Measurements from ENCODE around the gene PUSL1.

PUSL1 gene

GRCh38 chr1:1332774-1333480 lies 24.5 kb downstream of the PUSL1 start:
- no peak overlapping the region for H3K4me3 ChIP-seq (ENCODE audit: insufficient read depth, low read depth, low read length)
- no peaks in the 10 kb centered on the region for H3K4me1 ChIP-seq (ENCODE audit: control insufficient read depth, insufficient read depth, low read length)
- WGBS, 2 experiments, result 92 to 94% methylated on average over 48 of the region's 48 CpGs
- no peaks in the 10 kb centered on the region for H3K27me3 ChIP-seq (ENCODE audit: control insufficient read depth, insufficient read depth, low read length, poor library complexity, severe bottlenecking)
- H3K9me3 ChIP-seq (ENCODE audit: control insufficient read depth, low read length), result no peaks in the 10 kb centered on the region
- H3K36me3 ChIP-seq (ENCODE audit: control insufficient read depth, insufficient read depth, low read length), result no peaks in the 10 kb centered on the region
- H3K27ac ChIP-seq (ENCODE audit: insufficient read depth, low read depth, low read length, poor library complexity, severe bottlenecking), result no peak overlapping the region

GRCh38 chr1:1333551-1334241 lies 25.3 kb downstream of the PUSL1 start:
- H3K4me1 ChIP-seq (ENCODE audit: control insufficient read depth, insufficient read depth, low read length), result no peaks in the 10 kb centered on the region
- no peak overlapping the region for H3K4me3 ChIP-seq (ENCODE audit: insufficient read depth, low read depth, low read length)
- H3K36me3 ChIP-seq (ENCODE audit: control insufficient read depth, insufficient read depth, low read length), result no peaks in the 10 kb centered on the region
- 93 to 94% methylated on average over 36 of the region's 36 CpGs for WGBS, 2 experiments
- H3K27me3 ChIP-seq (ENCODE audit: control insufficient read depth, insufficient read depth, low read length, poor library complexity, severe bottlenecking), result no peaks in the 10 kb centered on the region
- H3K9me3 ChIP-seq (ENCODE audit: control insufficient read depth, low read length), result no peaks in the 10 kb centered on the region
- no peak overlapping the region for H3K27ac ChIP-seq (ENCODE audit: insufficient read depth, low read depth, low read length, poor library complexity, severe bottlenecking)

- Histone ChIP-seq H3K27ac (ENCODE audit: insufficient read depth, low read depth, low read length, poor library complexity, severe bottlenecking) (no peak overlapping the region), H3K4me3 (ENCODE audit: insufficient read depth, low read depth, low read length) (no peak overlapping the region), H3K36me3 (ENCODE audit: control insufficient read depth, insufficient read depth, low read length) (no peaks in the 10 kb centered on the region), H3K4me1 (ENCODE audit: control insufficient read depth, insufficient read depth, low read length) (no peaks in the 10 kb centered on the region), H3K9me3 (ENCODE audit: control insufficient read depth, low read length) (no peaks in the 10 kb centered on the region), H3K27me3 (ENCODE audit: control insufficient read depth, insufficient read depth, low read length, poor library complexity, severe bottlenecking) (no peaks in the 10 kb centered on the region)
- 57 to 60% methylated on average over 11 of the region's 11 CpGs for WGBS, 2 experiments
Measured at GRCh38 chr1:1334835-1335234, 26.4 kb downstream of the PUSL1 start.

- no peaks in the 10 kb centered on the region for H3K9me3 ChIP-seq (ENCODE audit: control insufficient read depth, low read length)
- H3K36me3 ChIP-seq (ENCODE audit: control insufficient read depth, insufficient read depth, low read length), result no peaks in the 10 kb centered on the region
- no peak overlapping the region for H3K4me3 ChIP-seq (ENCODE audit: insufficient read depth, low read depth, low read length)
- H3K27me3 ChIP-seq (ENCODE audit: control insufficient read depth, insufficient read depth, low read length, poor library complexity, severe bottlenecking), result no peaks in the 10 kb centered on the region
- no peaks in the 10 kb centered on the region for H3K4me1 ChIP-seq (ENCODE audit: control insufficient read depth, insufficient read depth, low read length)
- 93 to 94% methylated on average over 16 of the region's 16 CpGs for WGBS, 2 experiments
- H3K27ac ChIP-seq (ENCODE audit: insufficient read depth, low read depth, low read length, poor library complexity, severe bottlenecking), result no peak overlapping the region
Measured at GRCh38 chr1:1335283-1335682, 26.9 kb downstream of the PUSL1 start.

- no peaks in the 10 kb centered on the region for H3K27me3 ChIP-seq (ENCODE audit: control insufficient read depth, insufficient read depth, low read length, poor library complexity, severe bottlenecking)
- H3K36me3 ChIP-seq (ENCODE audit: control insufficient read depth, insufficient read depth, low read length), result peaks cover under 1% of the 10 kb centered on the region
- 95 to 96% methylated on average over 21 of the region's 21 CpGs for WGBS, 2 experiments
- H3K27ac ChIP-seq (ENCODE audit: insufficient read depth, low read depth, low read length, poor library complexity, severe bottlenecking), result no peak overlapping the region
- H3K4me3 ChIP-seq (ENCODE audit: insufficient read depth, low read depth, low read length), result no peak overlapping the region
- H3K4me1 ChIP-seq (ENCODE audit: control insufficient read depth, insufficient read depth, low read length), result no peaks in the 10 kb centered on the region
- no peaks in the 10 kb centered on the region for H3K9me3 ChIP-seq (ENCODE audit: control insufficient read depth, low read length)
Measured at GRCh38 chr1:1335792-1336248, 27.4 kb downstream of the PUSL1 start.

- Histone ChIP-seq H3K27ac (ENCODE audit: insufficient read depth, low read depth, low read length, poor library complexity, severe bottlenecking) (no peak overlapping the region), H3K4me1 (ENCODE audit: control insufficient read depth, insufficient read depth, low read length) (no peaks in the 10 kb centered on the region), H3K36me3 (ENCODE audit: control insufficient read depth, insufficient read depth, low read length) (peaks cover 7% of the 10 kb centered on the region), H3K27me3 (ENCODE audit: control insufficient read depth, insufficient read depth, low read length, poor library complexity, severe bottlenecking) (no peaks in the 10 kb centered on the region), H3K4me3 (ENCODE audit: insufficient read depth, low read depth, low read length) (no peak overlapping the region), H3K9me3 (ENCODE audit: control insufficient read depth, low read length) (no peaks in the 10 kb centered on the region)
- WGBS, 2 experiments, result 95 to 96% methylated on average over 26 of the region's 26 CpGs
Measured at GRCh38 chr1:1336446-1336845, 28.0 kb downstream of the PUSL1 start.

- H3K4me3 ChIP-seq (ENCODE audit: insufficient read depth, low read depth, low read length), result no peak overlapping the region
- no peaks in the 10 kb centered on the region for H3K9me3 ChIP-seq (ENCODE audit: control insufficient read depth, low read length)
- H3K36me3 ChIP-seq (ENCODE audit: control insufficient read depth, insufficient read depth, low read length), result peaks cover 10% of the 10 kb centered on the region
- WGBS, 2 experiments, result 94 to 95% methylated on average over 32 of the region's 32 CpGs
- no peaks in the 10 kb centered on the region for H3K27me3 ChIP-seq (ENCODE audit: control insufficient read depth, insufficient read depth, low read length, poor library complexity, severe bottlenecking)
- no peak overlapping the region for H3K27ac ChIP-seq (ENCODE audit: insufficient read depth, low read depth, low read length, poor library complexity, severe bottlenecking)
- H3K4me1 ChIP-seq (ENCODE audit: control insufficient read depth, insufficient read depth, low read length), result no peaks in the 10 kb centered on the region
Measured at GRCh38 chr1:1336931-1337792, 28.8 kb downstream of the PUSL1 start.

GRCh38 chr1:1337793-1338147 lies 29.4 kb downstream of the PUSL1 start:
- 85% methylated on average over 18 of the region's 18 CpGs for WGBS, 2 experiments
- no peak overlapping the region for H3K27ac ChIP-seq (ENCODE audit: insufficient read depth, low read depth, low read length, poor library complexity, severe bottlenecking)

GRCh38 chr1:1338278-1338677 lies 29.9 kb downstream of the PUSL1 start:
- H3K36me3 ChIP-seq (ENCODE audit: control insufficient read depth, insufficient read depth, low read length), result peaks cover 10% of the 10 kb centered on the region
- H3K9me3 ChIP-seq (ENCODE audit: control insufficient read depth, low read length), result no peaks in the 10 kb centered on the region
- no peak overlapping the region for H3K4me3 ChIP-seq (ENCODE audit: insufficient read depth, low read depth, low read length)
- H3K27ac ChIP-seq (ENCODE audit: insufficient read depth, low read depth, low read length, poor library complexity, severe bottlenecking), result no peak overlapping the region
- no peaks in the 10 kb centered on the region for H3K27me3 ChIP-seq (ENCODE audit: control insufficient read depth, insufficient read depth, low read length, poor library complexity, severe bottlenecking)
- H3K4me1 ChIP-seq (ENCODE audit: control insufficient read depth, insufficient read depth, low read length), result no peaks in the 10 kb centered on the region
- WGBS, 2 experiments, result 96% methylated on average over 36 of the region's 36 CpGs

More at GRCh38 chr1:1337793-1338147, 29.4 kb downstream of the PUSL1 start:
- Histone ChIP-seq H3K36me3 (ENCODE audit: control insufficient read depth, insufficient read depth, low read length) (peaks cover 10% of the 10 kb centered on the region), H3K27me3 (ENCODE audit: control insufficient read depth, insufficient read depth, low read length, poor library complexity, severe bottlenecking) (no peaks in the 10 kb centered on the region), H3K4me1 (ENCODE audit: control insufficient read depth, insufficient read depth, low read length) (no peaks in the 10 kb centered on the region), H3K9me3 (ENCODE audit: control insufficient read depth, low read length) (no peaks in the 10 kb centered on the region), H3K4me3 (ENCODE audit: insufficient read depth, low read depth, low read length) (no peak overlapping the region)

- Histone ChIP-seq H3K4me3 (ENCODE audit: insufficient read depth, low read depth, low read length) (no peak overlapping the region), H3K27me3 (ENCODE audit: control insufficient read depth, insufficient read depth, low read length, poor library complexity, severe bottlenecking) (no peaks in the 10 kb centered on the region), H3K9me3 (ENCODE audit: control insufficient read depth, low read length) (no peaks in the 10 kb centered on the region), H3K27ac (ENCODE audit: insufficient read depth, low read depth, low read length, poor library complexity, severe bottlenecking) (no peak overlapping the region), H3K36me3 (ENCODE audit: control insufficient read depth, insufficient read depth, low read length) (peaks cover 10% of the 10 kb centered on the region), H3K4me1 (ENCODE audit: control insufficient read depth, insufficient read depth, low read length) (no peaks in the 10 kb centered on the region)
- WGBS, 2 experiments, result 94% methylated on average over 23 of the region's 23 CpGs
Measured at GRCh38 chr1:1340185-1340584, 31.8 kb downstream of the PUSL1 start.

Measured in ectodermal cell (in vitro differentiated cells).